OCI-LY3 (cell line): ENCODE results near the gene HBP1.

Source experiments
- CTCF ChIP-seq: fragments of 200-600, 300-600 bp; sonication (generic); IDR thresholded peaks from 2 replicates; pipeline ENCODE4 v1.5.1; 2014; ENCODE audit warnings: antibody characterized with exemption, low read length, low read depth
- EZH2phosphoT487 ChIP-seq: fragments of 200-600 bp; shearing (Covaris generic); IDR thresholded peaks from 2 replicates; pipeline ENCODE4 v1.6.1; 2018; ENCODE audit warnings: antibody characterized with exemption, mixed run types, low read depth

DNA sequence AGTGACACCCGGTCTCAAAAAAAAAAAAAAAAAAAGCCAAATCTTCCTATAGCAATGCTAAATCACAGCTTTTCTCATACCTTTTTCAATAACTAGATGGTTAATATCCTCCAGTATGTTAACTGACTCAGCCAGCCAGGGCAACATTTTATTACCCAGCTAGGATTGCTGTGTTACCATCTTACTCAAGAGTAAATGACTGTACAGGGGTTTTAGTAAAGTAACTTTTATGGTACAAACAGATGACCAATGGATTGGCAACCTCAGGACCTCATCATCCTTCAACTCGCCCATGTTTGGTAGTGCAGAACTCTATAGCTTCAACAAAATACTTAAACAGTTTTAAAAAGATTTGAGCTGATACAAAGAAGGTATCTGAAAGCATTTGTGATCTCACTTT is 59.5 kb downstream of the HBP1 start:
- no peak for TF ChIP-seq CTCF
- no peak for TF ChIP-seq EZH2phosphoT487
